Inflammatory macrophage treated with lipopolysaccharide for 4 hours (primary cell): ENCODE measurements around the gene TTL.
"Not testable (repeated sequence)": the region's sequence is repeated elsewhere in the genome, so short reads cannot be mapped to it uniquely, and the experiment has no call there.

Experiments
- DNase-seq: peaks from one replicate; pipeline ENCODE4 v3.0.0-alpha.2; 2020

TTL gene

GRCh38 chr2:112481528-112482233 lies at the start of gene TTL:
TTL (plus strand) TSS chr2:112482156; CDS start chr2:112482345, 189 bp downstream.
- peak; percentile 89 for DNase-seq

GRCh38 chr2:112432390-112432734 lies 49.6 kb upstream of the TTL start:
- DNase-seq = not testable (repeated sequence)

GRCh38 chr2:112432735-112433479 lies 49.0 kb upstream of the TTL start:
- DNase-seq = peak; percentile 47

GRCh38 chr2:112433480-112433879 lies 48.5 kb upstream of the TTL start, which contains the start of gene RGPD8:
RGPD8 (minus strand) TSS chr2:112433645; CDS start chr2:112433453, 192 bp downstream.
- peak; percentile 92 for DNase-seq

GRCh38 chr2:112433932-112434730 lies 47.8 kb upstream of the TTL start:
- DNase-seq = no peak

GRCh38 chr2:112434890-112435715 lies 46.9 kb upstream of the TTL start:
- DNase-seq = not testable (repeated sequence)

GRCh38 chr2:112435716-112436431 lies 46.1 kb upstream of the TTL start:
- not testable (repeated sequence) for DNase-seq

GRCh38 chr2:112436993-112437392 lies 45.0 kb upstream of the TTL start:
- DNase-seq = not testable (repeated sequence)

GRCh38 chr2:112437405-112437831 lies 44.5 kb upstream of the TTL start:
- DNase-seq = not testable (repeated sequence)

- not testable (repeated sequence) for DNase-seq
Observed at GRCh38 chr2:112438603-112439261, 43.2 kb upstream of the TTL start.

- not testable (repeated sequence) for DNase-seq
Observed at GRCh38 chr2:112444256-112444655, 37.7 kb upstream of the TTL start.

GRCh38 chr2:112449854-112450253 lies 32.1 kb upstream of the TTL start:
- no peak for DNase-seq

- DNase-seq = no peak
Observed at GRCh38 chr2:112451317-112451716, 30.6 kb upstream of the TTL start.

- DNase-seq = no peak
Observed at GRCh38 chr2:112454586-112454985, 27.4 kb upstream of the TTL start.

- no peak for DNase-seq
Observed at GRCh38 chr2:112459372-112459771, 22.6 kb upstream of the TTL start.

GRCh38 chr2:112462178-112462577 lies 19.8 kb upstream of the TTL start:
- DNase-seq = no peak

GRCh38 chr2:112463256-112463655 lies 18.7 kb upstream of the TTL start:
- no peak for DNase-seq

- DNase-seq = no peak
Observed at GRCh38 chr2:112465382-112465781, 16.6 kb upstream of the TTL start.

GRCh38 chr2:112472547-112473263 lies 9.3 kb upstream of the TTL start:
- DNase-seq = no peak

GRCh38 chr2:112474844-112475486 lies 7.0 kb upstream of the TTL start:
- DNase-seq = no peak
